HepG2 (cell line): ENCODE measurements around the gene PNKD. TPM values are rescaled to one million over a fixed set of nuclear protein-coding genes. Genes with fewer than 3 reads are reported as not detected.

Experiments used
- BCL6 ChIP-seq: IDR thresholded peaks from 2 replicates; pipeline ENCODE4 v1.6.1; 2016; ENCODE audit warnings: missing genetic modification reagents, missing compliant biosample characterization
- CENPX ChIP-seq: sonication (generic); formaldehyde crosslinking; IDR thresholded peaks from 2 replicates; pipeline ENCODE4 v1.9.0; 2021; ENCODE audit warnings: mild to moderate bottlenecking, missing genetic modification reagents, moderate library complexity
- EZH2 ChIP-seq: conservative IDR thresholded peaks from 2 replicates; pipeline ENCODE4 v1.6.1; 2012; ENCODE audit warnings: mild to moderate bottlenecking, low read depth, low read length, moderate library complexity
- FOXA1 ChIP-seq, 2 experiments: fragments of 450-650 bp in 1 of 2; sonication (generic) in 1 of 2; formaldehyde crosslinking in 1 of 2; IDR thresholded peaks; 2 replicates each; pipeline versions ENCODE4 v1.4.0 to v1.6.1; 2016 to 2020; ENCODE audit warnings: missing genetic modification reagents in 1 of 2
- FOXO1 ChIP-seq: sonication (generic); formaldehyde crosslinking; IDR thresholded peaks from 2 replicates; pipeline ENCODE4 v1.4.0; 2020; ENCODE audit warnings: missing genetic modification reagents
- NONO ChIP-seq, 2 experiments: fragments of 450-650 bp in 1 of 2; sonication (generic) in 1 of 2; formaldehyde crosslinking in 1 of 2; IDR thresholded peaks in 1 of 2; conservative IDR thresholded peaks in 1 of 2; 2 replicates each; pipeline versions ENCODE4 v1.6.1 to v1.8.0; 2017 to 2022; ENCODE audit warnings: mild to moderate bottlenecking in 1 of 2, missing genetic modification reagents in 1 of 2, moderate library complexity in 1 of 2
- PPARG ChIP-seq: conservative IDR thresholded peaks from 2 replicates; pipeline ENCODE4 v1.6.1; 2016; ENCODE audit warnings: missing biosample characterization, missing genetic modification reagents
- RARA ChIP-seq: IDR thresholded peaks from 2 replicates; pipeline ENCODE4 v1.6.1; 2016; ENCODE audit warnings: missing genetic modification reagents, missing compliant biosample characterization
- SPEN ChIP-seq: sonication (generic); formaldehyde crosslinking; IDR thresholded peaks from 2 replicates; pipeline ENCODE4 v1.5.1; 2020; ENCODE audit warnings: low read depth, mild to moderate bottlenecking, missing genetic modification reagents
- ZMAT3 ChIP-seq: sonication (generic); formaldehyde crosslinking; conservative IDR thresholded peaks from 2 replicates; pipeline ENCODE4 v1.7.0; 2021; ENCODE audit warnings: missing genetic modification reagents
- ZNF274 ChIP-seq: sonication (generic); formaldehyde crosslinking; IDR thresholded peaks from 2 replicates; pipeline ENCODE4 v1.5.1; 2020; ENCODE audit warnings: mild to moderate bottlenecking, missing genetic modification reagents
- ZNF317 ChIP-seq: sonication (generic); formaldehyde crosslinking; IDR thresholded peaks from 2 replicates; pipeline ENCODE4 v1.5.0; 2020; ENCODE audit warnings: mild to moderate bottlenecking, missing genetic modification reagents
- ZNF629 ChIP-seq: sonication (generic); formaldehyde crosslinking; conservative IDR thresholded peaks from 2 replicates; pipeline ENCODE4 v1.5.0; 2020; ENCODE audit warnings: missing genetic modification reagents
- polyA plus RNA-seq, 8 experiments: library from polyadenylated mRNA; depleted of rRNA in 3 of 8; stranded (reverse) in 7 of 8; unstranded in 1 of 8; fragments of >200 nt; fragmentation: Illumina TruSeq in 4 of 8; extraction: Trizol in 4 of 8; gene quantifications; 2 replicates each; pipeline versions ENCODE4 v1.2.1 to v1.2.3, GENCODE V29; 2011 to 2016; ENCODE audit warnings: low read depth in 4 of 8, missing spikeins in 1 of 8, mixed read lengths in 1 of 8; ENCODE audit not compliant: insufficient read depth in 1 of 8
- total RNA-seq, 5 experiments: library from RNA; depleted of rRNA; stranded (reverse); fragments of >200 nt; fragmentation: Illumina TruSeq; extraction: Trizol; gene quantifications; 2 replicates each; pipeline ENCODE4 v1.2.3, GENCODE V29; 2016; ENCODE audit warnings: low read depth in 1 of 5
- TF ChIP-seq, protein P1 (sequence below): sonication (generic); formaldehyde crosslinking; conservative IDR thresholded peaks from 2 replicates; pipeline ENCODE4 v1.4.0; 2020; ENCODE audit warnings: mild to moderate bottlenecking, missing genetic modification reagents, moderate library complexity
- TF ChIP-seq, protein P2 (sequence below): IDR thresholded peaks from 2 replicates; pipeline ENCODE4 v1.6.1; 2018; ENCODE audit warnings: missing genetic modification reagents, mild to moderate bottlenecking, missing compliant biosample characterization
- TF ChIP-seq, protein P3 (sequence below): sonication (generic); formaldehyde crosslinking; conservative IDR thresholded peaks from 2 replicates; pipeline ENCODE4 v1.8.1; 2023; ENCODE audit warnings: missing genetic modification reagents
- TF ChIP-seq, protein P4 (sequence below): sonication (generic); formaldehyde crosslinking; IDR thresholded peaks from 2 replicates; pipeline ENCODE4 v1.8.0; 2022; ENCODE audit warnings: missing genetic modification reagents, mild to moderate bottlenecking, moderate library complexity, borderline replicate concordance
- TF ChIP-seq, protein P5 (sequence below): sonication (generic); formaldehyde crosslinking; IDR thresholded peaks from 2 replicates; pipeline ENCODE4 v1.4.0; 2020; ENCODE audit warnings: missing genetic modification reagents; ENCODE audit errors: not compliant biosample characterization

Gene PNKD
- total and polyA plus RNA-seq, 2 of the 13 experiments (the other 11 are each of a cell fraction or from before 2014, with no cell fraction given): 55.9 to 80.4 TPM

DNA sequence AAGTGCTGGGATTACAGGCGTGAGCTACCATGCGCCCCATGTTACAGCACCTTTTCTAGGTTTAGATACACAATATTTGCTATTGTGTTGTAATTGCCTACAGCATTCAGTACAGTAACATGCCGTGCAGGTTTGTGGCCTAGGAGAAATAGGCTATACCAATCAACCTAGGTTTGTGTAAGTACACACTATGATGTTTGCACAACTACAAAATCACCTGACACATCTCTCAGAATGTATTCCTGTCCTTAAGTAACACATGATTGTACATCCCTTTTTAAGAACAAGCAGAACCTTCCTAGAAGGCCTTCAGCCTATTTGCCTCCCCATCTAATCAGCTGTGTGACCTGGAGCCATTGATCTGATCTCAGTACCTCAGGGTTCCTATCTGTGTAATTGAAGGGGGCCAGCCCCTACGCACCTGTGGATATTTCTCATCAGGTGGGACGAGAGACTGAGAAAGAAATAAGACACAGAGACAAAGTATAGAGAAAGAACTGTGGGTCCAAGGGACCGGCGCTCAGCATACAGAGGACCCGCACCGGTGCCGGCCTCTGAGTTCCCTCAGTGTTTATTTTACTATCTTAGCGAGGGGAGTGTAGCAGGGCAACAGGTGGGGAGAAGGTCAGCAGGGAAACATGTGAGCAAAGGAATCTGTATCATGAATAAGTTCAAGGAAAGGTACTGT, 40.7 kb downstream of the PNKD start (continued):
- TF ChIP-seq, protein P1, sequence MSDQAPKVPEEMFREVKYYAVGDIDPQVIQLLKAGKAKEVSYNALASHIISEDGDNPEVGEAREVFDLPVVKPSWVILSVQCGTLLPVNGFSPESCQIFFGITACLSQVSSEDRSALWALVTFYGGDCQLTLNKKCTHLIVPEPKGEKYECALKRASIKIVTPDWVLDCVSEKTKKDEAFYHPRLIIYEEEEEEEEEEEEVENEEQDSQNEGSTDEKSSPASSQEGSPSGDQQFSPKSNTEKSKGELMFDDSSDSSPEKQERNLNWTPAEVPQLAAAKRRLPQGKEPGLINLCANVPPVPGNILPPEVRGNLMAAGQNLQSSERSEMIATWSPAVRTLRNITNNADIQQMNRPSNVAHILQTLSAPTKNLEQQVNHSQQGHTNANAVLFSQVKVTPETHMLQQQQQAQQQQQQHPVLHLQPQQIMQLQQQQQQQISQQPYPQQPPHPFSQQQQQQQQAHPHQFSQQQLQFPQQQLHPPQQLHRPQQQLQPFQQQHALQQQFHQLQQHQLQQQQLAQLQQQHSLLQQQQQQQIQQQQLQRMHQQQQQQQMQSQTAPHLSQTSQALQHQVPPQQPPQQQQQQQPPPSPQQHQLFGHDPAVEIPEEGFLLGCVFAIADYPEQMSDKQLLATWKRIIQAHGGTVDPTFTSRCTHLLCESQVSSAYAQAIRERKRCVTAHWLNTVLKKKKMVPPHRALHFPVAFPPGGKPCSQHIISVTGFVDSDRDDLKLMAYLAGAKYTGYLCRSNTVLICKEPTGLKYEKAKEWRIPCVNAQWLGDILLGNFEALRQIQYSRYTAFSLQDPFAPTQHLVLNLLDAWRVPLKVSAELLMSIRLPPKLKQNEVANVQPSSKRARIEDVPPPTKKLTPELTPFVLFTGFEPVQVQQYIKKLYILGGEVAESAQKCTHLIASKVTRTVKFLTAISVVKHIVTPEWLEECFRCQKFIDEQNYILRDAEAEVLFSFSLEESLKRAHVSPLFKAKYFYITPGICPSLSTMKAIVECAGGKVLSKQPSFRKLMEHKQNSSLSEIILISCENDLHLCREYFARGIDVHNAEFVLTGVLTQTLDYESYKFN (CRISPR knock-in tag): peak; percentile 79
- TF ChIP-seq ZNF317 (CRISPR knock-in tag): 0 out of 2 replicates have a peak, but pooled peaks have one; percentile 9
- TF ChIP-seq, protein P2, sequence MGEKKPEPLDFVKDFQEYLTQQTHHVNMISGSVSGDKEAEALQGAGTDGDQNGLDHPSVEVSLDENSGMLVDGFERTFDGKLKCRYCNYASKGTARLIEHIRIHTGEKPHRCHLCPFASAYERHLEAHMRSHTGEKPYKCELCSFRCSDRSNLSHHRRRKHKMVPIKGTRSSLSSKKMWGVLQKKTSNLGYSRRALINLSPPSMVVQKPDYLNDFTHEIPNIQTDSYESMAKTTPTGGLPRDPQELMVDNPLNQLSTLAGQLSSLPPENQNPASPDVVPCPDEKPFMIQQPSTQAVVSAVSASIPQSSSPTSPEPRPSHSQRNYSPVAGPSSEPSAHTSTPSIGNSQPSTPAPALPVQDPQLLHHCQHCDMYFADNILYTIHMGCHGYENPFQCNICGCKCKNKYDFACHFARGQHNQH (CRISPR knock-in tag): peak; percentile 50; the same call in 1 of the 2 replicates
- TF ChIP-seq CENPX (CRISPR knock-in tag): no peak
- TF ChIP-seq RARA (CRISPR knock-in tag): peak; percentile 76
- TF ChIP-seq ZNF274: no peak
- TF ChIP-seq, protein P3, sequence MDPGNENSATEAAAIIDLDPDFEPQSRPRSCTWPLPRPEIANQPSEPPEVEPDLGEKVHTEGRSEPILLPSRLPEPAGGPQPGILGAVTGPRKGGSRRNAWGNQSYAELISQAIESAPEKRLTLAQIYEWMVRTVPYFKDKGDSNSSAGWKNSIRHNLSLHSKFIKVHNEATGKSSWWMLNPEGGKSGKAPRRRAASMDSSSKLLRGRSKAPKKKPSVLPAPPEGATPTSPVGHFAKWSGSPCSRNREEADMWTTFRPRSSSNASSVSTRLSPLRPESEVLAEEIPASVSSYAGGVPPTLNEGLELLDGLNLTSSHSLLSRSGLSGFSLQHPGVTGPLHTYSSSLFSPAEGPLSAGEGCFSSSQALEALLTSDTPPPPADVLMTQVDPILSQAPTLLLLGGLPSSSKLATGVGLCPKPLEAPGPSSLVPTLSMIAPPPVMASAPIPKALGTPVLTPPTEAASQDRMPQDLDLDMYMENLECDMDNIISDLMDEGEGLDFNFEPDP (CRISPR knock-in tag): 0 out of 2 replicates have a peak, but pooled peaks have one; percentile 10
- TF ChIP-seq PPARG (CRISPR knock-in tag): peak; percentile 69
- TF ChIP-seq FOXA1 (IDR thresholded peaks at IDR 0.05): no peak
- 0 out of 2 replicates have a peak, but pooled peaks have one; percentile 36 for TF ChIP-seq FOXA1 (CRISPR knock-in tag; IDR thresholded peaks at IDR 0.05)
- TF ChIP-seq ZMAT3 (CRISPR knock-in tag): 0 out of 2 replicates have a peak, but pooled peaks have one; percentile 44
- peak; percentile 36; the same call in 1 of the 2 replicates for TF ChIP-seq SPEN
- TF ChIP-seq NONO (IDR thresholded peaks at IDR 0.05): no peak
- TF ChIP-seq NONO (CRISPR knock-in tag; conservative IDR thresholded peaks at IDR 0.05): no peak
- TF ChIP-seq EZH2: no peak
- peak; percentile 74; the same call in 1 of the 2 replicates for TF ChIP-seq BCL6
- TF ChIP-seq, protein P4, sequence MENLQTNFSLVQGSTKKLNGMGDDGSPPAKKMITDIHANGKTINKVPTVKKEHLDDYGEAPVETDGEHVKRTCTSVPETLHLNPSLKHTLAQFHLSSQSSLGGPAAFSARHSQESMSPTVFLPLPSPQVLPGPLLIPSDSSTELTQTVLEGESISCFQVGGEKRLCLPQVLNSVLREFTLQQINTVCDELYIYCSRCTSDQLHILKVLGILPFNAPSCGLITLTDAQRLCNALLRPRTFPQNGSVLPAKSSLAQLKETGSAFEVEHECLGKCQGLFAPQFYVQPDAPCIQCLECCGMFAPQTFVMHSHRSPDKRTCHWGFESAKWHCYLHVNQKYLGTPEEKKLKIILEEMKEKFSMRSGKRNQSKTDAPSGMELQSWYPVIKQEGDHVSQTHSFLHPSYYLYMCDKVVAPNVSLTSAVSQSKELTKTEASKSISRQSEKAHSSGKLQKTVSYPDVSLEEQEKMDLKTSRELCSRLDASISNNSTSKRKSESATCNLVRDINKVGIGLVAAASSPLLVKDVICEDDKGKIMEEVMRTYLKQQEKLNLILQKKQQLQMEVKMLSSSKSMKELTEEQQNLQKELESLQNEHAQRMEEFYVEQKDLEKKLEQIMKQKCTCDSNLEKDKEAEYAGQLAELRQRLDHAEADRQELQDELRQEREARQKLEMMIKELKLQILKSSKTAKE (CRISPR knock-in tag): 0 out of 2 replicates have a peak, but pooled peaks have one; percentile 5
- peak; percentile 15; the same call in 1 of the 2 replicates for TF ChIP-seq FOXO1
- TF ChIP-seq, protein P5, sequence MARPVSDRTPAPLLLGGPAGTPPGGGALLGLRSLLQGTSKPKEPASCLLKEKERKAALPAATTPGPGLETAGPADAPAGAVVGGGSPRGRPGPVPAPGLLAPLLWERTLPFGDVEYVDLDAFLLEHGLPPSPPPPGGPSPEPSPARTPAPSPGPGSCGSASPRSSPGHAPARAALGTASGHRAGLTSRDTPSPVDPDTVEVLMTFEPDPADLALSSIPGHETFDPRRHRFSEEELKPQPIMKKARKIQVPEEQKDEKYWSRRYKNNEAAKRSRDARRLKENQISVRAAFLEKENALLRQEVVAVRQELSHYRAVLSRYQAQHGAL: no peak
- TF ChIP-seq ZNF629 (CRISPR knock-in tag): no peak
